Prostate gland (tissue), 2 donors: ENCODE results near the gene ADGRL2.

Experiments
- CTCF ChIP-seq, 4 experiments: fragments of 200-600 bp in 2 of 4; fragments of 450-650 bp in 2 of 4; sonication (generic) in 2 of 4; IDR thresholded peaks; 1 replicate in 3 of 4; 2 replicates in 1 of 4; pipeline ENCODE4 v1.5.1; 2016 to 2019; ENCODE audit warnings: antibody characterized with exemption in 4 of 4, mild to moderate bottlenecking in 2 of 4, moderate library complexity in 2 of 4
- POLR2A ChIP-seq: fragments of 450-650 bp; IDR thresholded peaks from one replicate; pipeline ENCODE4 v1.6.1; 2016; ENCODE audit warnings: antibody characterized with exemption, mild to moderate bottlenecking
- POLR2AphosphoS5 ChIP-seq: sonication (generic); formaldehyde crosslinking; IDR thresholded peaks from one replicate; pipeline ENCODE4 v1.6.1; 2017; ENCODE audit warnings: antibody characterized with exemption

GRCh38 chr1:81999364-81999763, 198.6 kb downstream of the ADGRL2 start:
- TF ChIP-seq CTCF (IDR thresholded peaks at IDR 0.05) (no peak), POLR2A (no peak), POLR2AphosphoS5 (peak; percentile 58)
